GM12891 (cell line): ENCODE results near the gene IL1B.

Experiments used
- PAX5 ChIP-seq: IDR thresholded peaks from 2 replicates; pipeline ENCODE4 v1.6.1; 2011; ENCODE audit warnings: low read length, moderate library complexity, mild to moderate bottlenecking; ENCODE audit not compliant: insufficient read depth, severe bottlenecking
- POLR2A ChIP-seq: IDR thresholded peaks from 2 replicates; pipeline ENCODE4 v1.6.1; 2011; ENCODE audit warnings: low read depth, low read length, control low read depth
- POLR2AphosphoS5 ChIP-seq: IDR thresholded peaks from 2 replicates; pipeline ENCODE4 v1.6.1; 2011; ENCODE audit warnings: low read depth, low read length, control low read depth
- POU2F2 ChIP-seq: IDR thresholded peaks from 2 replicates; pipeline ENCODE4 v1.6.1; 2011; ENCODE audit warnings: low read depth, mild to moderate bottlenecking, control low read depth, low read length, moderate library complexity
- SPI1 ChIP-seq: IDR thresholded peaks from 2 replicates; pipeline ENCODE4 v1.6.1; 2011; ENCODE audit warnings: low read depth, low read length, control low read depth
- TAF1 ChIP-seq: IDR thresholded peaks from 2 replicates; pipeline ENCODE4 v1.6.1; 2011; ENCODE audit warnings: low read depth, low read length, control low read depth

DNA sequence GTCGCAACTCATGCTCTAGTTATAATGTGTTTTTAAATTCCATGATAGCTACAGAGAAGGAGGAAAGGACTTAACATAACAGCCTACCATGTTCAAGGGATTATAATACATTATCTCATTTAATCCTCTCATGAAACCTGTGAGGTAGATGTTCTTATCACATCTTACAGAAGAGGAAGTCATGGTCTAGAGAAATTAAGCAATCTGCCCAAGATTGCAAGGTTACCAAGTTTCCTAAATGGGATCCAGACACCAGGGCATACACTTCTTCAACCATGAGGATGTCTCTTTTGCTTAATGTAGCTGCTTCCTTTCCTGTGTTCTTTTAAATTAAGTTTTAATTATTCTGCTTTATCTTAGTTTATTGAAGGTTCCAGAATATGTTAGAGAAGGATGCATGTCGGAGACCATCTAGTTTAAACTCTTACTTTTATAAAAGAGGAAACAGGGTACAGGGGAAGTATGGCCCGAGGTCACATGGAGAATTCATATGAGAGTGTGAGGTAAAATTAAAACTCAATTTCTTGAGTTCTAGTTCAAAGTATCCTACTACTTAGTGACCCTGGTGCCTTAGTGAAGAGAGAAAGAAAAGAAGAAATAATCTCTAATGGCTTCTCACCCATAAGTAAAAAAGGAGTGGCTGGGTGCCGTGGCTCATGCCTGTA, 48.7 kb downstream of the IL1B start:
- TF ChIP-seq POLR2A, result no peak
- TF ChIP-seq SPI1, result no peak
- no peak for TF ChIP-seq POLR2AphosphoS5
- no peak for TF ChIP-seq POU2F2
- TF ChIP-seq TAF1, result no peak
- TF ChIP-seq PAX5, result no peak
